Measurements from ENCODE around the gene PIK3AP1.

Gene PIK3AP1

GRCh38 chr10:96612055-96612830, 108.1 kb downstream of the PIK3AP1 start:
- no peaks in the 10 kb centered on the region for H4K20me1 ChIP-seq (ENCODE audit: insufficient read depth, low read length)
- H2AFZ ChIP-seq (ENCODE audit: low read length) = no peak overlapping the region
- H3K9me2 ChIP-seq (ENCODE audit: low read depth, low read length) = no peaks in the 10 kb centered on the region
- H3K4me1 ChIP-seq (ENCODE audit: insufficient read depth, low read length, severe bottlenecking) = no peaks in the 10 kb centered on the region
- H3K27ac ChIP-seq (ENCODE audit: low read depth, low read length, poor library complexity, severe bottlenecking) = no peak overlapping the region
- H3K9ac ChIP-seq (ENCODE audit: low read length) = no peak overlapping the region
- H3K79me2 ChIP-seq (ENCODE audit: insufficient read depth, low read length) = no peaks in the 10 kb centered on the region
- H3K4me2 ChIP-seq (ENCODE audit: low read length) = no peak overlapping the region
- no peaks in the 10 kb centered on the region for H3K27me3 ChIP-seq (ENCODE audit: insufficient read depth, low read length)
- no peak overlapping the region for H3K4me3 ChIP-seq (ENCODE audit: low read depth, low read length, poor library complexity, severe bottlenecking)
- H3K36me3 ChIP-seq (ENCODE audit: insufficient read depth, low read length) = peaks cover 69% of the 10 kb centered on the region
- no peaks in the 10 kb centered on the region for H3F3A ChIP-seq (ENCODE audit: insufficient read depth, low read length)
- no peaks in the 10 kb centered on the region for H3K9me3 ChIP-seq (ENCODE audit: low read length)
- TF ChIP-seq, protein P1, sequence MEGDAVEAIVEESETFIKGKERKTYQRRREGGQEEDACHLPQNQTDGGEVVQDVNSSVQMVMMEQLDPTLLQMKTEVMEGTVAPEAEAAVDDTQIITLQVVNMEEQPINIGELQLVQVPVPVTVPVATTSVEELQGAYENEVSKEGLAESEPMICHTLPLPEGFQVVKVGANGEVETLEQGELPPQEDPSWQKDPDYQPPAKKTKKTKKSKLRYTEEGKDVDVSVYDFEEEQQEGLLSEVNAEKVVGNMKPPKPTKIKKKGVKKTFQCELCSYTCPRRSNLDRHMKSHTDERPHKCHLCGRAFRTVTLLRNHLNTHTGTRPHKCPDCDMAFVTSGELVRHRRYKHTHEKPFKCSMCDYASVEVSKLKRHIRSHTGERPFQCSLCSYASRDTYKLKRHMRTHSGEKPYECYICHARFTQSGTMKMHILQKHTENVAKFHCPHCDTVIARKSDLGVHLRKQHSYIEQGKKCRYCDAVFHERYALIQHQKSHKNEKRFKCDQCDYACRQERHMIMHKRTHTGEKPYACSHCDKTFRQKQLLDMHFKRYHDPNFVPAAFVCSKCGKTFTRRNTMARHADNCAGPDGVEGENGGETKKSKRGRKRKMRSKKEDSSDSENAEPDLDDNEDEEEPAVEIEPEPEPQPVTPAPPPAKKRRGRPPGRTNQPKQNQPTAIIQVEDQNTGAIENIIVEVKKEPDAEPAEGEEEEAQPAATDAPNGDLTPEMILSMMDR (IDR thresholded peaks at IDR 0.05; ENCODE audit: low read length) = no peak
- no peak for TF ChIP-seq EZH2 (IDR thresholded peaks at IDR 0.05; ENCODE audit: borderline replicate concordance, low read length)

DNA sequence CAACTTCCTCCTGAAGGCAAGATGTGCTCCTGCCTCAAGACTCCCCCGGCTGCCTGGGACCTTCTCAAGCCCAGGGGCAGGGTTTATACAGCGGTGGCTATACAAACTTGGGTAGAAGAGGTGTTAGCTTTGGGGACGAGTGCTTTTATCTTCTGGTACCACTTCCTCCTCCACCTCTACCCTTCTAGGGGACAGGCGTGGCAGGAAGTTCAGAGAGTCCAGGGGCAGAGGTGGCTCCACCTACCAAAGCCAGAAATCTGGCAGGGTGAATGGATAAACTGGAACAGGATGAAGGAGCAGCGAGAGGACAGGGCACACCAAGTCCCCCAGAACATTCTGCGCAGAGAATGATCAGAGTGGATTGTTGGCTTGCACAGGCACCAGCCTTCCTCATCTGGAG, 109.5 kb downstream of the PIK3AP1 start:
- Histone ChIP-seq H3K4me2 (ENCODE audit: low read length) (no peak overlapping the region), H3K4me1 (ENCODE audit: insufficient read depth, low read length, severe bottlenecking) (no peaks in the 10 kb centered on the region), H2AFZ (ENCODE audit: low read length) (no peak overlapping the region), H3K9me2 (ENCODE audit: low read depth, low read length) (no peaks in the 10 kb centered on the region), H3K4me3 (ENCODE audit: low read depth, low read length, poor library complexity, severe bottlenecking) (no peak overlapping the region), H3K27ac (ENCODE audit: low read depth, low read length, poor library complexity, severe bottlenecking) (no peak overlapping the region), H3F3A (ENCODE audit: insufficient read depth, low read length) (no peaks in the 10 kb centered on the region), H3K36me3 (ENCODE audit: insufficient read depth, low read length) (peaks cover 65% of the 10 kb centered on the region), H3K9me3 (ENCODE audit: low read length) (no peaks in the 10 kb centered on the region), H4K20me1 (ENCODE audit: insufficient read depth, low read length) (no peaks in the 10 kb centered on the region), H3K27me3 (ENCODE audit: insufficient read depth, low read length) (no peaks in the 10 kb centered on the region), H3K9ac (ENCODE audit: low read length) (no peak overlapping the region), H3K79me2 (ENCODE audit: insufficient read depth, low read length) (no peaks in the 10 kb centered on the region)
- TF ChIP-seq EZH2 (IDR thresholded peaks at IDR 0.05; ENCODE audit: borderline replicate concordance, low read length) = no peak
- TF ChIP-seq, protein P1 (IDR thresholded peaks at IDR 0.05; ENCODE audit: low read length) = no peak

DNA sequence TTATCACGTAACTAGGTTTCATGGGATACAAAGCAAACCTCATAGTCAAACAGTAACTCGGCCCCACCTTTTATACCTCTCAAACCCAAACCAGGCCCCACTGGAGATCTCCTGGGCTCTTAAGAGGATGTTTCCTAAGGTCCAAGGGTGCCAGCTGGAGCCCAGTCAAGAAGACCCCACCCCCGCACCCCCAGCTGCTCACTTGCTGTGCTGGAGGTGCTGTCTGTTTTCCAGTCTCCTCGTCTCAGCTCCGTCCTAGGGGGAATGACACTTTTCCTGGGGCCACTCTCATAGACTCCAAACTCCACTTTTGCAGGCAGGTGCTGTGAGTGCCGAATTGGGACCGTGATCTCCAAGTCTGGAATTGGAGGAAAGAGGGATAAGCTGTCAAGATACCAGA, 110.8 kb downstream of the PIK3AP1 start:
- Histone ChIP-seq H3K9me2 (ENCODE audit: low read depth, low read length) (no peaks in the 10 kb centered on the region), H3K36me3 (ENCODE audit: insufficient read depth, low read length) (peaks cover 63% of the 10 kb centered on the region), H4K20me1 (ENCODE audit: insufficient read depth, low read length) (no peaks in the 10 kb centered on the region), H3K4me1 (ENCODE audit: insufficient read depth, low read length, severe bottlenecking) (no peaks in the 10 kb centered on the region), H2AFZ (ENCODE audit: low read length) (no peak overlapping the region), H3K27me3 (ENCODE audit: insufficient read depth, low read length) (no peaks in the 10 kb centered on the region), H3F3A (ENCODE audit: insufficient read depth, low read length) (no peaks in the 10 kb centered on the region), H3K9me3 (ENCODE audit: low read length) (no peaks in the 10 kb centered on the region), H3K4me2 (ENCODE audit: low read length) (no peak overlapping the region), H3K27ac (ENCODE audit: low read depth, low read length, poor library complexity, severe bottlenecking) (no peak overlapping the region), H3K4me3 (ENCODE audit: low read depth, low read length, poor library complexity, severe bottlenecking) (no peak overlapping the region), H3K79me2 (ENCODE audit: insufficient read depth, low read length) (no peaks in the 10 kb centered on the region), H3K9ac (ENCODE audit: low read length) (no peak overlapping the region)
- TF ChIP-seq, protein P1 (IDR thresholded peaks at IDR 0.05; ENCODE audit: low read length) = no peak
- no peak for TF ChIP-seq EZH2 (IDR thresholded peaks at IDR 0.05; ENCODE audit: borderline replicate concordance, low read length)
